ENCODE measurements around the gene CD99.
"Not testable (repeated sequence)": the region's sequence is repeated elsewhere in the genome, so short reads cannot be mapped to it uniquely, and the experiment has no call there.

The CD99 gene

DNA sequence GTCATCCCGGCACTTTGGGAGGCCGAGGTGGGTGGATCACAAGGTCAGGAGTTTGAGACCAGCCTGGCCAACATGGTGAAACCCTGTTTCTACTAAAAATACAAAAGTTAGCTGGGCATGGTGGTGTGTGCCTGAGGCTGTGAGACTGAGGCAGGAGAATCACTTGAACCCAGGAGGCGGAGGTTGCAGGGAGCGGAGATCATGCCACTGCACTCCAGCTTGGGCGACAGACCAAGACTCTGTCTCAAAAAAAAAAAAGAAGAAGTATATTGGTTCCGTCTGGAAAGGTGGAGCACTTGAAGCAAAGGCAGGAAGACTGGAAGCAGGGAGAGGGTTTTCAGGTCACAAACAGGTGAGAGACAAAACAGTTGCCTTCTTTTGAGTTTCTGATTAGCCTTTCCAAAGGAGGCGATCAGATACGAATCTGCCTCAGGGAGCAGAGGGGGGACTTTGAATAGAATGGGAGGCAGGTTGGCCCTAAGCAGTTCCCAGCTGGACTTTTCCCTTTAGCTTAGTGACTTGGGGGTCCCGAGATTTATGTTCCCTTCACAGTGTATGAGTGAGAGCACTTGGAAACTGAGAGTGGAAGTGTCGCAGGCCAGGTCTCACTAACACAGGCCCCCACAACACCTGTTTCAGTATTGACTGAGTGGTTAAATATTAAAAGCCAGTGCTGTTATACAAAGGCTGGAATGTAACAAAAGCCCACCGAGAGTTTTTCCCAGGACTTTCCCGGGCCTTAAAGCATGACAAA lies 89.6 kb downstream of the CD99 start:
- H2AK5ac ChIP-seq (ENCODE audit: low read length, severe bottlenecking): not testable (repeated sequence)

DNA sequence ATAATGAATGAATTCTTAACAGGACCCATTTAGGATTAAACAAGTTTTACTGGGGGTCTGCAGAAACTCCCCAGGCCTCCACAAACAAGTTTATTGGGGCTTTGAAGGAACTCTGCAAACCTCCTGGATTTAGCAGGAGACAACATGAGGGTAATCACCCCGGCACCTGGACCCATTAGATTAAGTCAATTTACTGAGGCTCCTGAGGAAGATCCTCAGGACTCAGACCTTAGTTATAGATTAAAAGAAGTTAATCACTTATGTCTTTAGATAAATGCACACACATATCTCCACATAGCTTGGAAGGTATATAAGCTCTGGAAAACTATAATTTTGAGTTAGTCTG lies 90.1 kb downstream of the CD99 start:
- H3K36me3 ChIP-seq (ENCODE audit: control insufficient read depth in 1 of 2, insufficient read depth in 2 of 2, low read depth in 1 of 2, low read length in 2 of 2): peaks cover 0 to 44% of the 10 kb centered on the region in 2 experiments
- H3K18ac ChIP-seq (ENCODE audit: low read depth in 1 of 2, low read length in 2 of 2): no peak overlapping the region
- H2AK5ac ChIP-seq (ENCODE audit: low read length, severe bottlenecking): no peak overlapping the region

More for the DNA sequence above, 89.6 kb downstream of the CD99 start:
- H3K14ac ChIP-seq (ENCODE audit: low read length in 2 of 2); H3K4me2 ChIP-seq (ENCODE audit: low read length, poor library complexity, severe bottlenecking); H3K18ac ChIP-seq (ENCODE audit: low read depth in 1 of 2, low read length in 2 of 2); H3K9ac ChIP-seq (ENCODE audit: low read length); H4K91ac ChIP-seq (ENCODE audit: low read length); H3K4ac ChIP-seq (ENCODE audit: low read depth in 1 of 2, low read length in 2 of 2); H3K79me1 ChIP-seq (replicated peaks; ENCODE audit: low read length, poor library complexity, severe bottlenecking); H2BK5ac ChIP-seq (ENCODE audit: low read depth, low read length, poor library complexity, severe bottlenecking); H4K8ac ChIP-seq (ENCODE audit: low read length); H3K4me1 ChIP-seq (ENCODE audit: control insufficient read depth, insufficient read depth, low read depth, low read length); H3K23ac ChIP-seq (ENCODE audit: low read length in 2 of 2); H2BK15ac ChIP-seq (ENCODE audit: low read depth, poor library complexity, severe bottlenecking); H2AFZ ChIP-seq (ENCODE audit: low read depth, low read length); H2BK120ac ChIP-seq (ENCODE audit: low read depth, low read length); H3K9me3 ChIP-seq (ENCODE audit: control insufficient read depth, low read length); H2BK12ac ChIP-seq (ENCODE audit: low read length in 2 of 2); H3K27me3 ChIP-seq (ENCODE audit: control insufficient read depth in 1 of 2, insufficient read depth in 1 of 2, low read length in 2 of 2); H3K4me3 ChIP-seq (ENCODE audit: insufficient read depth in 1 of 2, low read depth in 1 of 2, low read length in 2 of 2); H3K27ac ChIP-seq (ENCODE audit: low read length, poor library complexity, severe bottlenecking); DNase-seq: not testable (repeated sequence)
- H3K36me3 ChIP-seq (ENCODE audit: control insufficient read depth in 1 of 2, insufficient read depth in 2 of 2, low read depth in 1 of 2, low read length in 2 of 2): peaks cover 0 to 40% of the 10 kb centered on the region in 2 experiments
- 58% methylated on average over 11 of the region's 12 CpGs for WGBS

DNA sequence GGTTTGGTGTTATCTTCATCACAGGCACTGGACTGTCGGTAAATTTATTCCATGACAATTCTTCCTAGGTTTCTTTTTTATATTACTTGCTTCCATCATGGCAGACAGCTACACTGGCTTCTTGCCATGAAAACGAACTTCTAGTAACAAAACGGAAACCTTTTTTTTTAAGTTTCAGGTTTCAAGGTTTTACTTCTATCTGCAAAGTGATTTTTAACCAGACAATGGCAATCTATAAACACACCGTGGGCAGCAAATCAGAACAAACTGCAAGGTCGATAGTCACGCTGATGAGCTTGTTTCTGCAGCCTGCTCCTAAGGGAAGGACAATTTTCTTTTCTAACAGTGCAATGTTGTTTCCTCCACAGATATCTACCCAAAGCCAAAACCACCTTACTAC lies 90.6 kb downstream of the CD99 start:
- no peak for DNase-seq
- no peak overlapping the region for H3K9ac ChIP-seq (ENCODE audit: low read length)
- no peak overlapping the region for H2BK15ac ChIP-seq (ENCODE audit: low read depth, poor library complexity, severe bottlenecking)
- H3K9me3 ChIP-seq (ENCODE audit: control insufficient read depth, low read length): no peaks in the 10 kb centered on the region
- peaks cover 0 to 49% of the 10 kb centered on the region in 2 experiments for H3K36me3 ChIP-seq (ENCODE audit: control insufficient read depth in 1 of 2, insufficient read depth in 2 of 2, low read depth in 1 of 2, low read length in 2 of 2)
- H2BK12ac ChIP-seq (ENCODE audit: low read length in 2 of 2): no peak overlapping the region
- H3K14ac ChIP-seq (ENCODE audit: low read length in 2 of 2): no peak overlapping the region
- no peak overlapping the region for H3K18ac ChIP-seq (ENCODE audit: low read depth in 1 of 2, low read length in 2 of 2)
- no peak overlapping the region for H3K23ac ChIP-seq (ENCODE audit: low read length in 2 of 2)
- no peak overlapping the region for H2AK5ac ChIP-seq (ENCODE audit: low read length, severe bottlenecking)
- H3K79me1 ChIP-seq (replicated peaks; ENCODE audit: low read length, poor library complexity, severe bottlenecking): no peaks in the 10 kb centered on the region
- H3K4me1 ChIP-seq (ENCODE audit: control insufficient read depth, insufficient read depth, low read depth, low read length): no peaks in the 10 kb centered on the region
- no peak overlapping the region for H4K8ac ChIP-seq (ENCODE audit: low read length)
- no peak overlapping the region for H3K4me3 ChIP-seq (ENCODE audit: insufficient read depth in 1 of 2, low read depth in 1 of 2, low read length in 2 of 2)
- no peak overlapping the region for H4K91ac ChIP-seq (ENCODE audit: low read length)
- no peak overlapping the region for H2AFZ ChIP-seq (ENCODE audit: low read depth, low read length)
- H3K27me3 ChIP-seq (ENCODE audit: control insufficient read depth in 1 of 2, insufficient read depth in 1 of 2, low read length in 2 of 2): no peaks in the 10 kb centered on the region
- H3K4ac ChIP-seq (ENCODE audit: low read depth in 1 of 2, low read length in 2 of 2): no peak overlapping the region
- H3K27ac ChIP-seq (ENCODE audit: low read length, poor library complexity, severe bottlenecking): no peak overlapping the region
- H3K4me2 ChIP-seq (ENCODE audit: low read length, poor library complexity, severe bottlenecking): no peak overlapping the region
- no peak overlapping the region for H2BK120ac ChIP-seq (ENCODE audit: low read depth, low read length)
- 87% methylated on average over 6 of the region's 6 CpGs for WGBS
- no peak overlapping the region for H2BK5ac ChIP-seq (ENCODE audit: low read depth, low read length, poor library complexity, severe bottlenecking)

More for the DNA sequence above, 90.1 kb downstream of the CD99 start:
- H2BK15ac ChIP-seq (ENCODE audit: low read depth, poor library complexity, severe bottlenecking): no peak overlapping the region
- H3K27me3 ChIP-seq (ENCODE audit: control insufficient read depth in 1 of 2, insufficient read depth in 1 of 2, low read length in 2 of 2): no peaks in the 10 kb centered on the region
- WGBS: no CpG with 5 or more reads among the region's 1 CpG
- H3K27ac ChIP-seq (ENCODE audit: low read length, poor library complexity, severe bottlenecking): no peak overlapping the region
- H3K4me1 ChIP-seq (ENCODE audit: control insufficient read depth, insufficient read depth, low read depth, low read length): no peaks in the 10 kb centered on the region
- no peak overlapping the region for H3K23ac ChIP-seq (ENCODE audit: low read length in 2 of 2)
- no peak overlapping the region for H3K4me2 ChIP-seq (ENCODE audit: low read length, poor library complexity, severe bottlenecking)
- no peak overlapping the region for H3K4me3 ChIP-seq (ENCODE audit: insufficient read depth in 1 of 2, low read depth in 1 of 2, low read length in 2 of 2)
- no peak overlapping the region for H4K8ac ChIP-seq (ENCODE audit: low read length)
- no peaks in the 10 kb centered on the region for H3K79me1 ChIP-seq (replicated peaks; ENCODE audit: low read length, poor library complexity, severe bottlenecking)
- H4K91ac ChIP-seq (ENCODE audit: low read length): no peak overlapping the region
- no peak overlapping the region for H2AFZ ChIP-seq (ENCODE audit: low read depth, low read length)
- H3K9me3 ChIP-seq (ENCODE audit: control insufficient read depth, low read length): no peaks in the 10 kb centered on the region
- no peak overlapping the region for H3K14ac ChIP-seq (ENCODE audit: low read length in 2 of 2)
- H3K4ac ChIP-seq (ENCODE audit: low read depth in 1 of 2, low read length in 2 of 2): no peak overlapping the region
- no peak overlapping the region for H3K9ac ChIP-seq (ENCODE audit: low read length)
- no peak for DNase-seq
- H2BK5ac ChIP-seq (ENCODE audit: low read depth, low read length, poor library complexity, severe bottlenecking): no peak overlapping the region
- H2BK120ac ChIP-seq (ENCODE audit: low read depth, low read length): no peak overlapping the region
- H2BK12ac ChIP-seq (ENCODE audit: low read length in 2 of 2): no peak overlapping the region

DNA sequence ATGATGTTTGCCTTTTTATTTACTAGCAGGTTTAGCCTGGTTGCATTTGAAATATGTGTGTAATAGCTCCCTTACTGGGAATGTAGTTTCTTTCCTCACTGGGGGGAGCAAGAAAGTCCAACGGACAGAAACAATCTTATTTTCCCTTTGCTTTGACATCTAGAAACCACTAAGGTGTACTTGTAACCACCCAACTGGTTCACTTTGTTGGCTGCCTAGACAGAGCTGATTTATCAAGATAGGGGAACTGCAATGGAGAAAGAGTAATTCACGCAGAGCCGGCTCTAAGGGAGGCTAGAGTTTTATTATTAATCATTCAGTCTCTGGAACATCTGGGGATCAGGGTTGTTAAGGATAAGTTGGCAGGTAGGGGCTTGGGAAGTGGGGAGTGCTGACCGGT lies 91.1 kb downstream of the CD99 start:
- Histone ChIP-seq H3K36me3 (ENCODE audit: control insufficient read depth in 1 of 2, insufficient read depth in 2 of 2, low read depth in 1 of 2, low read length in 2 of 2) (peaks cover 0 to 49% of the 10 kb centered on the region in 2 experiments), H2BK120ac (ENCODE audit: low read depth, low read length) (no peak overlapping the region), H2AFZ (ENCODE audit: low read depth, low read length) (no peak overlapping the region), H2BK12ac (ENCODE audit: low read length in 2 of 2) (no peak overlapping the region), H3K14ac (ENCODE audit: low read length in 2 of 2) (no peak overlapping the region), H2AK5ac (ENCODE audit: low read length, severe bottlenecking) (no peak overlapping the region), H3K27ac (ENCODE audit: low read length, poor library complexity, severe bottlenecking) (no peak overlapping the region), H3K79me1 (replicated peaks; ENCODE audit: low read length, poor library complexity, severe bottlenecking) (no peaks in the 10 kb centered on the region), H3K4me2 (ENCODE audit: low read length, poor library complexity, severe bottlenecking) (no peak overlapping the region), H3K18ac (ENCODE audit: low read depth in 1 of 2, low read length in 2 of 2) (no peak overlapping the region), H4K8ac (ENCODE audit: low read length) (no peak overlapping the region), H4K91ac (ENCODE audit: low read length) (no peak overlapping the region), H2BK15ac (ENCODE audit: low read depth, poor library complexity, severe bottlenecking) (no peak overlapping the region), H3K9me3 (ENCODE audit: control insufficient read depth, low read length) (no peaks in the 10 kb centered on the region), H3K4me1 (ENCODE audit: control insufficient read depth, insufficient read depth, low read depth, low read length) (no peaks in the 10 kb centered on the region), H3K23ac (ENCODE audit: low read length in 2 of 2) (no peak overlapping the region), H3K27me3 (ENCODE audit: control insufficient read depth in 1 of 2, insufficient read depth in 1 of 2, low read length in 2 of 2) (no peaks in the 10 kb centered on the region), H3K9ac (ENCODE audit: low read length) (no peak overlapping the region), H3K4me3 (ENCODE audit: insufficient read depth in 1 of 2, low read depth in 1 of 2, low read length in 2 of 2) (no peak overlapping the region), H2BK5ac (ENCODE audit: low read depth, low read length, poor library complexity, severe bottlenecking) (no peak overlapping the region), H3K4ac (ENCODE audit: low read depth in 1 of 2, low read length in 2 of 2) (no peak overlapping the region)
- WGBS: 44% methylated on average over 3 of the region's 4 CpGs
- no peak for DNase-seq
